Testis (tissue), 3 donors: ENCODE results near the gene ATP12A. TPM values are rescaled to one million over a fixed set of nuclear protein-coding genes. Genes with fewer than 3 reads are reported as not detected.

ENCODE experiments used
- DNase-seq: peaks from one replicate; pipeline ENCODE4 v3.0.0-alpha.2; 2019
- H3K27ac ChIP-seq, 2 donors: fragments of 200-600 bp; sonication (generic); one replicate each; pipeline ENCODE4 v1.5.1; 2019
- H3K27me3 ChIP-seq: fragments of 200-600 bp; sonication (generic); one replicate; pipeline ENCODE4 v1.5.1; 2019
- H3K36me3 ChIP-seq: fragments of 200-600 bp; sonication (generic); one replicate; pipeline ENCODE4 v1.5.1; 2017; ENCODE audit warnings: low read depth; ENCODE audit errors: missing control alignments
- H3K4me1 ChIP-seq: fragments of 200-600 bp; sonication (generic); one replicate; pipeline ENCODE4 v1.5.1; 2019
- H3K4me3 ChIP-seq, 2 donors: fragments of 200-600 bp; sonication (generic); one replicate each; pipeline ENCODE4 v1.5.1; 2017 to 2019
- H3K9me3 ChIP-seq: fragments of 200-600 bp; sonication (generic); one replicate; pipeline ENCODE4 v1.5.1; 2017
- POLR2A ChIP-seq: fragments of 450-650 bp; IDR thresholded peaks from one replicate; pipeline ENCODE4 v1.6.1; 2017; ENCODE audit warnings: antibody characterized with exemption, mild to moderate bottlenecking, moderate library complexity
- WGBS, 2 donors: methylation state at CpG; one replicate each; pipeline ENCODE4 v1.1.5; 2018; 5-methylcytosine and 5-hydroxymethylcytosine counted together
- intact Hi-C: fragments of 100-400 bp; cut with DNase I; formaldehyde crosslinking; loops from one replicate; pipeline ENCODE4 v1.15.1; 2023; ENCODE audit warnings: low total_unique reads
- polyA plus RNA-seq: library from polyadenylated mRNA; stranded (reverse); fragments of 350-450 nt; fragmentation: Illumina TruSeq; extraction: RNeasy Lipid Tissue Mini Kit (QIAGEN cat#74804); gene quantifications from one replicate; pipeline ENCODE4 v1.2.3, GENCODE V29; 2014; ENCODE audit warnings: low read depth, low replicate concordance; ENCODE audit not compliant: insufficient read depth
- small RNA-seq, 2 donors: library from RNA; depleted of rRNA; stranded (forward); fragments of <200 nt; gene quantifications; one replicate each; pipeline ENCODE3, GENCODE V24; 2016
- total RNA-seq, 2 donors: library from RNA; depleted of rRNA; stranded (reverse); fragments of >200 nt; gene quantifications; one replicate each; pipeline ENCODE4 v1.2.3, GENCODE V29; 2016
- TF ChIP-seq, protein P1 (sequence below), 3 experiments: fragments of 450-650 bp in 2 of 3; fragments of 200-600 bp in 1 of 3; sonication (generic) in 1 of 3; IDR thresholded peaks; one replicate each; pipeline ENCODE4 v1.5.1; 2016 to 2019; ENCODE audit warnings: antibody characterized with exemption in 3 of 3, mild to moderate bottlenecking in 2 of 3, moderate library complexity in 1 of 3

The ATP12A gene
- total and polyA plus RNA-seq, 3 donors from 2014 or later: 0.94 to 1.6 (median 1.2) TPM

DNA sequence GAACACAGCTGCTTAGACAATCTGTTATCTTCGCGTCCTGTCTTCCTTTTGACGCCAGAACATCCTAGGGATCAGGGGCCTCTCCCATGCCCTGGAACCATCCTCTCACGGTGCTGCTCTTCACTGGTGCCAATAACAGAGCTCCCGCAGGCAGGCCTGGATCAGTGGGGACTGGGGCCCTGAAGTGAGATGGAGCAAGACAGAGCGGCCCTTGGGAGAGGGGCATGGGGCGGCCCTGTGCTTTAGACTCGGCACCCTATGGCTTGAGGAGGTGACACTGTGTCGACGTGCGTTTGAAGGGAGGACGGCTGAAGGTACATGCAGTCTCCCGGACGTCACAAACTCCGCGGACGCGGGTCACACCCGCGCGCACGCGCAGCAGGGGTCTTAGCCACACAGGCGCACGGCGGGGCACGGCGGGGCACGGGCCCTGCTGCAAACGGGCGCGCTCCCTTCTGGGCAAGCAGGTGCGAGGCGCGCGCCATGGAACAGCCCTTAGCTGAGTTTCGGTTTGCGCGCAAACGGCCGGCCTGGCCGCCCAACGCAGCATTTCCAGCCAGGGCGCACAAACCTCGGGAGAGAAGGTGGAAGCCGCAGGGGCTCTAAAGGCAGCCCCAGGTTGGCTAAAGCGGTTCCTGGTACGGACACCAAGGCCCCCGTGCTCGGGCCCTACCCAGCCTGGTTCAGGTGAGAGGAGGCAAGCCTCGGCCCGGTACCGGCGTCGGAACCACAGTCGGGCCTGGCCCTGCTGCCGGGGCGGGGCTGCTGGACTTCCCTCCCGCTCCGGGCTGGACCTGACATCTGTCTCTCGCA, 67.2 kb downstream of the ATP12A start:
- H3K27me3 ChIP-seq: no peaks in the 10 kb centered on the region
- DNase-seq: peak; percentile 37
- WGBS, 2 donors: 0 to 1% methylated on average over 13 to 50 of the region's 61 CpGs
- H3K27ac ChIP-seq: no peak overlapping the region
- no peaks in the 10 kb centered on the region for H3K36me3 ChIP-seq
- H3K9me3 ChIP-seq: no peaks in the 10 kb centered on the region
- TF ChIP-seq POLR2A: no peak
- TF ChIP-seq, protein P1, sequence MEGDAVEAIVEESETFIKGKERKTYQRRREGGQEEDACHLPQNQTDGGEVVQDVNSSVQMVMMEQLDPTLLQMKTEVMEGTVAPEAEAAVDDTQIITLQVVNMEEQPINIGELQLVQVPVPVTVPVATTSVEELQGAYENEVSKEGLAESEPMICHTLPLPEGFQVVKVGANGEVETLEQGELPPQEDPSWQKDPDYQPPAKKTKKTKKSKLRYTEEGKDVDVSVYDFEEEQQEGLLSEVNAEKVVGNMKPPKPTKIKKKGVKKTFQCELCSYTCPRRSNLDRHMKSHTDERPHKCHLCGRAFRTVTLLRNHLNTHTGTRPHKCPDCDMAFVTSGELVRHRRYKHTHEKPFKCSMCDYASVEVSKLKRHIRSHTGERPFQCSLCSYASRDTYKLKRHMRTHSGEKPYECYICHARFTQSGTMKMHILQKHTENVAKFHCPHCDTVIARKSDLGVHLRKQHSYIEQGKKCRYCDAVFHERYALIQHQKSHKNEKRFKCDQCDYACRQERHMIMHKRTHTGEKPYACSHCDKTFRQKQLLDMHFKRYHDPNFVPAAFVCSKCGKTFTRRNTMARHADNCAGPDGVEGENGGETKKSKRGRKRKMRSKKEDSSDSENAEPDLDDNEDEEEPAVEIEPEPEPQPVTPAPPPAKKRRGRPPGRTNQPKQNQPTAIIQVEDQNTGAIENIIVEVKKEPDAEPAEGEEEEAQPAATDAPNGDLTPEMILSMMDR (IDR thresholded peaks at IDR 0.05): no peak
- intact Hi-C loops: no loop called here
- peak overlapping the region; percentile 37 to 49 for H3K4me3 ChIP-seq
- H3K4me1 ChIP-seq: no peaks in the 10 kb centered on the region

DNA sequence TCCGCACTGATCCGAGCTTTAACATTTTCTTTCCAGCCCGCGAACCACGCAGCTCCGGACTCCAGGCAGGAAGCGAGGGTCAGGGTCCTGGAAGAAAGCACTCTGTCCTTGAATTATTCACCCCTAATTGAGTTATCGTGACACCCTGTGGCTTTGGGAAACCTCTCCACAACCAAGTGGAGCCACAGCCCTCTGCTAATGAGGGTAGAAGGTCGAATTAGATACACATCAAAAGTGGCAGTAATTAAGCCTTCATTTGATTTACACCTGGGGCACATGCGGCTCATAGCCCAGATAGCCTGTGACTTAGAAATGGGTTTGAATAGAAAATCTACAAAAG, 67.8 kb downstream of the ATP12A start:
- TF ChIP-seq POLR2A: no peak
- TF ChIP-seq, protein P1 (IDR thresholded peaks at IDR 0.05): no peak
- Histone ChIP-seq H3K27ac (no peak overlapping the region), H3K36me3 (no peaks in the 10 kb centered on the region), H3K4me1 (no peaks in the 10 kb centered on the region), H3K4me3 (peak overlapping the region; percentile 37 to 49), H3K27me3 (no peaks in the 10 kb centered on the region), H3K9me3 (no peaks in the 10 kb centered on the region)
- WGBS, 2 donors: 3 to 7% methylated on average over 9 to 10 of the region's 10 CpGs
- intact Hi-C loops: no loop called here
- no peak for DNase-seq

DNA sequence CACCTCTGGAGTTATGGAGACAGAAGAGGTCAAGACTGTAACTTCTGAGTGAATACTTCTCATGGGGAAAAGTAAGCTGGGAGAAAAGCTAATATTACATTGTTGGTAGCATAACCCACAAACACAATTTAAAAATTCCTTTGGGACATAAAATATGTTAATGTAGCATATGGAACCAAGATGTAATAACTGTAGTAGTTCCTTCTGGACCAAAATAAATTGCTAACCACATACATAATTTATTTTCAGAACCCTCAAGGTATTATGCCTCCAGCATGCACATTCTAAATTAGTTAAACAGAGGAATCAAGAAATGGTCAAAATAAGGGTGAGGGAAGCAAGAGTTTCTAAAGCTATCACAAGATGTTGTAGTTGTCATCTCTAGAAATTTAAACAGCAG, 79.0 kb downstream of the ATP12A start:
- DNase-seq: no peak
- intact Hi-C loops: no loop called here
- H3K27me3 ChIP-seq: no peaks in the 10 kb centered on the region
- no peak for TF ChIP-seq POLR2A
- TF ChIP-seq, protein P1 (IDR thresholded peaks at IDR 0.05): no peak
- H3K27ac ChIP-seq: no peak overlapping the region
- no peak overlapping the region for H3K4me3 ChIP-seq
- H3K4me1 ChIP-seq: no peaks in the 10 kb centered on the region
- no peaks in the 10 kb centered on the region for H3K9me3 ChIP-seq
- no peaks in the 10 kb centered on the region for H3K36me3 ChIP-seq

Small RNAs within 50 kb of the gene (small RNA-seq; reads per million reads assigned to genes)
- 0 reads per million in 2 donors for gene RNY1P7

Other genes with a start within 250 kb of the ATP12A start
- gene PARP4, start 167.6 kb upstream of the ATP12A start, total RNA-seq: 10 to 100 TPM; 37.9 to 43.6 TPM
- 21.3 TPM for gene PARP4, start 167.6 kb upstream of the ATP12A start, polyA plus RNA-seq
- gene RNF17, start 83.8 kb downstream of the ATP12A start, total RNA-seq: 10 to 100 TPM; 29.6 to 52.8 TPM
- gene RNF17, start 83.8 kb downstream of the ATP12A start, polyA plus RNA-seq: 36.9 TPM